ENCODE data around the gene DHRS13. TPM values are rescaled to one million over a fixed set of nuclear protein-coding genes. Genes with fewer than 3 reads are reported as not detected.

The DHRS13 gene
- total and polyA plus RNA-seq, 2 donors (not counting 1 experiment from before 2014, with no cell fraction given), result 11.9 to 28.1 TPM

GRCh38 chr17:28900986-28901726, 1.7 kb downstream of the DHRS13 start:
- WGBS (ENCODE audit: insufficient coverage), result 77% methylated on average over 24 of the region's 24 CpGs
- CTCF ChIA-PET, result interaction anchor here (0.5 to 9.1 kb wide), 12 partner anchors 8 to 189 kb away, joined by 3 to 137 read pairs (median 9); partner anchors contain the start of genes FAM222B, NEK8, PROCA1 and TLCD1

More at GRCh38 chr17:28900986-28901726, 1.7 kb downstream of the DHRS13 start:
- H3K27ac Mint-ChIP-seq, result peak overlapping the region; percentile 41
- no peaks in the 10 kb centered on the region for H3K27me3 ChIP-seq (replicated peaks in 1 of 4; ENCODE audit: control extremely low read depth in 1 of 4, control insufficient read depth in 3 of 4, insufficient read depth in 4 of 4, low read length in 3 of 4)
- peaks cover 25 to 42% of the 10 kb centered on the region in 2 donors for H3K4me1 ChIP-seq (ENCODE audit: control insufficient read depth in 2 of 2, insufficient read depth in 2 of 2, low read length in 2 of 2)
- H4K20me1 ChIP-seq (ENCODE audit: control insufficient read depth, insufficient read depth, low read length, poor library complexity, severe bottlenecking), result peaks cover 4% of the 10 kb centered on the region
- no peak for ATAC-seq (ENCODE audit: low read depth)
- POLR2A ChIA-PET, result interaction anchor here (0.9 to 2.1 kb wide), 2 partner anchors 48 to 58 kb away, joined by 5 to 12 read pairs; partner anchors contain the start of gene FAM222B
- no peak for DNase-seq
- H3K4me3 Mint-ChIP-seq, result peak overlapping the region; percentile 88
- no peaks in the 10 kb centered on the region for H3K9me3 Mint-ChIP-seq (ENCODE audit: insufficient read depth)
- H3K4me1 Mint-ChIP-seq, result peaks cover 46% of the 10 kb centered on the region
- H3K4me3 ChIP-seq (ENCODE audit: control extremely low read depth in 1 of 5, extremely low read depth in 1 of 5, insufficient read depth in 1 of 5, low read depth in 2 of 5, low read length in 4 of 5), result peak overlapping the region in 2 of 5 experiments; percentile 76 to 90
- H2AFZ ChIP-seq (ENCODE audit: insufficient read depth, low read depth, low read length, poor library complexity, severe bottlenecking), result no peak overlapping the region
- no peaks in the 10 kb centered on the region for H3K9me3 ChIP-seq (ENCODE audit: control extremely low read depth in 1 of 3, control insufficient read depth in 2 of 3, insufficient read depth in 1 of 3, low read length in 2 of 3)
- TF ChIP-seq CTCF (IDR thresholded peaks at IDR 0.05) (no peak), EZH2 (IDR thresholded peaks at IDR 0.05; ENCODE audit: borderline replicate concordance, insufficient read depth, low read depth, low read length, poor library complexity, severe bottlenecking) (no peak)
- H3K4me2 ChIP-seq (replicated peaks; ENCODE audit: low read depth, low read length, poor library complexity, severe bottlenecking), result peak overlapping the region; percentile 91
- H3K9ac ChIP-seq (ENCODE audit: low read length), result no peak overlapping the region
- peaks cover 0 to 11% of the 10 kb centered on the region in 2 experiments for H3K36me3 ChIP-seq (replicated peaks in 1 of 2; ENCODE audit: control extremely low read depth in 1 of 2, control insufficient read depth in 1 of 2, extremely low read depth in 1 of 2, insufficient read depth in 2 of 2, low read length in 1 of 2)
- intact Hi-C loops (cut with micrococcal nuclease), result loop anchor here (5.0 kb wide), 2 partner anchors 34 to 254 kb away; partner anchors contain the start of gene BLTP2
- peaks cover 61% of the 10 kb centered on the region for H3K79me2 ChIP-seq (ENCODE audit: control insufficient read depth, insufficient read depth, low read length)
- no peaks in the 10 kb centered on the region for H3K27me3 Mint-ChIP-seq
- H3K27ac ChIP-seq (ENCODE audit: low read length in 2 of 2), result no peak overlapping the region
